H1 (cell line): ENCODE measurements around the gene SOST. TPM values are rescaled to one million over a fixed set of nuclear protein-coding genes. Genes with fewer than 3 reads are reported as not detected.

Experiments
- CTCF ChIA-PET: fragments of 300-600 bp; sonication (Branson Sonifier 250); formaldehyde crosslinking; loops from one replicate; lab custom pipeline; 2021; ENCODE audit not compliant: partially characterized antibody; lab: Charles Lee
- POLR2A ChIA-PET: fragments of 300-600 bp; sonication (Branson Sonifier 250); formaldehyde crosslinking; loops from one replicate; lab custom pipeline; 2021; ENCODE audit warnings: inconsistent platforms; ENCODE audit not compliant: partially characterized antibody; lab: Charles Lee
- DNase-seq, 2 experiments: peaks; one replicate each; pipeline versions ENCODE4 v3.0.0 to v3.0.0-alpha.2; 2010 to 2022; ENCODE audit warnings: low spot score in 2 of 2, low read depth in 1 of 2, mixed read lengths in 1 of 2
- FAIRE-seq: peaks from 2 replicates; lab custom pipeline; 2011; peaks lifted over from hg19 to GRCh38; lab: Jason Lieb, UNC
- H2AFZ ChIP-seq: 2 replicates; pipeline ENCODE4 v1.8.1; 2012; ENCODE audit warnings: low read length, inconsistent platforms
- H2AK5ac ChIP-seq: 2 replicates; pipeline ENCODE4 v1.6.1; 2013; ENCODE audit warnings: low read depth, low read length
- H2BK120ac ChIP-seq: replicated peaks from 2 replicates; pipeline ENCODE3; 2013; ENCODE audit warnings: low read depth, low read length, inconsistent platforms
- H2BK12ac ChIP-seq: 2 replicates; pipeline ENCODE4 v1.6.1; 2013; ENCODE audit warnings: low read depth, low read length
- H2BK15ac ChIP-seq: 2 replicates; pipeline ENCODE4 v1.6.1; 2013; ENCODE audit warnings: low read length
- H2BK20ac ChIP-seq: 2 replicates; pipeline ENCODE4 v1.6.1; 2013; ENCODE audit warnings: low read length
- H2BK5ac ChIP-seq: 2 replicates; pipeline ENCODE4 v1.6.1; 2013; ENCODE audit warnings: low read depth, low read length
- H3K14ac ChIP-seq: 2 replicates; pipeline ENCODE4 v1.6.1; 2013; ENCODE audit warnings: inconsistent platforms; ENCODE audit not compliant: insufficient read length
- H3K18ac ChIP-seq: 2 replicates; pipeline ENCODE4 v1.6.1; 2013; ENCODE audit warnings: low read length; ENCODE audit errors: extremely low read depth
- H3K23ac ChIP-seq: 2 replicates; pipeline ENCODE4 v1.6.1; 2013; ENCODE audit warnings: inconsistent platforms; ENCODE audit not compliant: insufficient read length
- H3K23me2 ChIP-seq: 2 replicates; pipeline ENCODE4 v1.6.1; 2013; ENCODE audit warnings: low read depth, low read length
- H3K27ac ChIP-seq: 2 replicates; pipeline ENCODE4 v1.6.1; 2011; ENCODE audit warnings: low read depth, low read length, inconsistent platforms
- H3K27me3 ChIP-seq, 4 experiments: replicated peaks in 1 of 4; 1 replicate in 1 of 4; 2 replicates in 3 of 4; pipeline versions ENCODE4 v1.6.1 to v1.8.1; 2011 to 2013; ENCODE audit warnings: low read length in 3 of 4, mild to moderate bottlenecking in 3 of 4, inconsistent platforms in 2 of 4, mixed read lengths in 2 of 4, moderate library complexity in 1 of 4; ENCODE audit not compliant: control insufficient read depth in 3 of 4, insufficient read depth in 3 of 4; ENCODE audit errors: extremely low read depth in 1 of 4
- H3K36me3 ChIP-seq, 4 experiments: 2 replicates each; pipeline versions ENCODE4 v1.6.1 to v1.8.1; 2011 to 2013; ENCODE audit warnings: mild to moderate bottlenecking in 4 of 4, low read length in 3 of 4, moderate library complexity in 2 of 4, control low read depth in 1 of 4, inconsistent platforms in 1 of 4; ENCODE audit not compliant: insufficient read depth in 4 of 4, control insufficient read depth in 2 of 4
- H3K4ac ChIP-seq: replicated peaks from 2 replicates; pipeline ENCODE3; 2013; ENCODE audit warnings: low read length, low read depth, mixed read lengths, inconsistent platforms; ENCODE audit not compliant: insufficient read length
- H3K4me1 ChIP-seq, 4 experiments: replicated peaks in 1 of 4; 1 replicate in 1 of 4; 2 replicates in 3 of 4; pipeline versions ENCODE4 v1.6.1 to v1.8.1; 2011 to 2013; ENCODE audit warnings: low read length in 3 of 4, inconsistent platforms in 2 of 4, mixed read lengths in 1 of 4; ENCODE audit not compliant: insufficient read depth in 4 of 4, control insufficient read depth in 3 of 4
- H3K4me2 ChIP-seq, 2 experiments: 2 replicates each; pipeline versions ENCODE4 v1.6.1 to v1.8.1; 2011 to 2013; ENCODE audit warnings: low read depth in 2 of 2, low read length in 2 of 2, control low read depth in 1 of 2, inconsistent platforms in 1 of 2, mild to moderate bottlenecking in 1 of 2; ENCODE audit not compliant: insufficient read depth in 1 of 2
- H3K4me3 ChIP-seq, 4 experiments: fragments of 200-600, 300-600 bp in 1 of 4; sonication (generic), shearing (Covaris generic), sonication (Bioruptor Twin) in 1 of 4; 2 replicates each; pipeline versions ENCODE4 v1.5.1 to v1.8.1; 2011 to 2016; ENCODE audit warnings: low read length in 4 of 4, low read depth in 3 of 4, control low read depth in 2 of 4, inconsistent platforms in 2 of 4, mild to moderate bottlenecking in 2 of 4, mixed read lengths in 1 of 4, moderate library complexity in 1 of 4; ENCODE audit not compliant: insufficient read depth in 2 of 4; ENCODE audit errors: extremely low read depth in 1 of 4
- H3K56ac ChIP-seq: replicated peaks from 2 replicates; pipeline ENCODE3; 2013; ENCODE audit warnings: low read depth, mild to moderate bottlenecking, mixed read lengths, low read length, inconsistent platforms; ENCODE audit not compliant: insufficient read length
- H3K79me1 ChIP-seq: 2 replicates; pipeline ENCODE4 v1.6.1; 2013; ENCODE audit warnings: low read depth, low read length, control low read depth
- H3K79me2 ChIP-seq, 2 experiments: 2 replicates each; pipeline versions ENCODE4 v1.6.1 to v1.8.1; 2012 to 2013; ENCODE audit warnings: low read length in 2 of 2, mild to moderate bottlenecking in 2 of 2, inconsistent platforms in 1 of 2; ENCODE audit not compliant: insufficient read depth in 2 of 2, control insufficient read depth in 1 of 2
- H3K9ac ChIP-seq, 4 experiments: replicated peaks in 1 of 4; 1 replicate in 1 of 4; 2 replicates in 3 of 4; pipeline versions ENCODE4 v1.6.1 to v1.8.1; 2011 to 2013; ENCODE audit warnings: low read depth in 3 of 4, low read length in 3 of 4, control low read depth in 2 of 4, mild to moderate bottlenecking in 2 of 4, moderate library complexity in 2 of 4, inconsistent platforms in 1 of 4; ENCODE audit errors: extremely low read depth in 1 of 4
- H3K9me3 ChIP-seq, 2 experiments: 2 replicates each; pipeline versions ENCODE4 v1.6.1 to v1.8.1; 2012 to 2013; ENCODE audit warnings: mild to moderate bottlenecking in 2 of 2, moderate library complexity in 2 of 2, control low read depth in 1 of 2, inconsistent platforms in 1 of 2, low read depth in 1 of 2, low read length in 1 of 2, mixed read lengths in 1 of 2; ENCODE audit not compliant: insufficient read depth in 2 of 2
- H4K20me1 ChIP-seq, 2 experiments: replicated peaks in 1 of 2; 2 replicates each; pipeline versions ENCODE3 to v1.8.1; 2011 to 2013; ENCODE audit warnings: inconsistent platforms in 2 of 2, low read length in 2 of 2, mild to moderate bottlenecking in 1 of 2; ENCODE audit not compliant: insufficient read depth in 2 of 2, control insufficient read depth in 1 of 2
- H4K5ac ChIP-seq: 2 replicates; pipeline ENCODE4 v1.6.1; 2013; ENCODE audit warnings: low read length, low read depth, mixed read lengths, inconsistent platforms; ENCODE audit not compliant: insufficient read length
- H4K8ac ChIP-seq: 2 replicates; pipeline ENCODE4 v1.8.0; 2013; ENCODE audit warnings: mild to moderate bottlenecking, moderate library complexity, low read length, inconsistent platforms; ENCODE audit not compliant: insufficient read depth; ENCODE audit errors: extremely low read depth
- H4K91ac ChIP-seq: replicated peaks from 2 replicates; pipeline ENCODE3; 2013; ENCODE audit warnings: low read length, mixed read lengths, inconsistent platforms; ENCODE audit not compliant: insufficient read length
- ASH2L ChIP-seq: fragments of 200-600, 300-600 bp; sonication (generic); IDR thresholded peaks from one replicate; pipeline ENCODE4 v1.7.1; 2017; ENCODE audit warnings: low read length
- ATF2 ChIP-seq: IDR thresholded peaks from 2 replicates; pipeline ENCODE4 v1.6.1; 2012; ENCODE audit warnings: low read length, inconsistent platforms
- BACH1 ChIP-seq: IDR thresholded peaks from 2 replicates; pipeline ENCODE4 v1.6.1; 2012; ENCODE audit warnings: low read length, improper control_type of control experiment
- BRCA1 ChIP-seq: IDR thresholded peaks from 2 replicates; pipeline ENCODE4 v1.6.1; 2012; ENCODE audit warnings: low read depth, low read length, improper control_type of control experiment
- HDAC6 ChIP-seq: IDR thresholded peaks from one replicate; pipeline ENCODE4 v1.7.1; 2012; ENCODE audit warnings: low read depth, mild to moderate bottlenecking, inconsistent platforms, low read length, moderate library complexity
- JUND ChIP-seq: IDR thresholded peaks from 2 replicates; pipeline ENCODE4 v1.6.1; 2011; ENCODE audit warnings: mild to moderate bottlenecking, improper control_type of control experiment, low read length
- KDM1A ChIP-seq: fragments of 200-600, 300-600 bp; sonication (generic); IDR thresholded peaks from 2 replicates; pipeline ENCODE4 v1.7.1; 2016; ENCODE audit warnings: mild to moderate bottlenecking, low read length, borderline replicate concordance
- MAFK ChIP-seq: IDR thresholded peaks from 2 replicates; pipeline ENCODE4 v1.6.1; 2012; ENCODE audit warnings: low read depth, mild to moderate bottlenecking, improper control_type of control experiment, low read length
- POU5F1 ChIP-seq: IDR thresholded peaks from 2 replicates; pipeline ENCODE4 v1.6.1; 2011; ENCODE audit warnings: low read depth, mild to moderate bottlenecking, low read length, moderate library complexity
- RAD21 ChIP-seq, 2 experiments: IDR thresholded peaks in 1 of 2; conservative IDR thresholded peaks in 1 of 2; 2 replicates each; pipeline ENCODE4 v1.6.1; 2011; ENCODE audit warnings: low read depth in 2 of 2, low read length in 2 of 2, improper control_type of control experiment in 1 of 2, inconsistent platforms in 1 of 2, mild to moderate bottlenecking in 1 of 2, moderate library complexity in 1 of 2
- SUZ12 ChIP-seq: fragments of 200-600 bp; sonication (generic); IDR thresholded peaks from 2 replicates; pipeline ENCODE4 v1.6.1; 2012; ENCODE audit warnings: mild to moderate bottlenecking, inconsistent platforms, low read length, moderate library complexity, mixed read lengths
- WGBS, 2 experiments: shearing (Covaris generic) in 1 of 2; methylation state at CpG; one replicate each; pipeline versions ENCODE4 v1.1.6 to v1.1.7; 2013 to 2015; ENCODE audit warnings: low lambda C conversion rate in 2 of 2, mixed read lengths in 2 of 2, inconsistent platforms in 1 of 2, low coverage in 1 of 2, missing lambda C conversion rate in 1 of 2; ENCODE audit not compliant: insufficient replicate concordance in 2 of 2, insufficient coverage in 1 of 2, insufficient read length in 1 of 2; ENCODE audit errors: extremely low coverage in 1 of 2, missing lambda C conversion rate in 1 of 2; 5-methylcytosine and 5-hydroxymethylcytosine counted together
- polyA plus RNA-seq, 7 experiments: library from polyadenylated mRNA; depleted of rRNA in 3 of 7; stranded (reverse) in 5 of 7; unstranded in 2 of 7; fragments of >200 nt in 5 of 7; fragments of 200-250 nt in 2 of 7; gene quantifications; 1 replicate in 5 of 7; 2 replicates in 1 of 7; 4 replicates in 1 of 7; pipeline versions ENCODE4 v1.2.1 to v1.2.3, GENCODE V29; 2011 to 2013; ENCODE audit warnings: missing spikeins in 2 of 7, mixed read lengths in 2 of 7
- total RNA-seq: library from RNA; stranded (reverse); fragmentation: NEBNext Ultra II Directional; extraction: Animal tissue kit (Norgen Biotek cat#: 25700); gene quantifications from 2 replicates; pipeline ENCODE4 v1.2.1, GENCODE V29; 2021

The SOST gene
- total and polyA plus RNA-seq, 2 of the 8 experiments (the other 6 are each of a cell fraction or from before 2014, with no cell fraction given), result 0.08 TPM; not detected in 1

DNA sequence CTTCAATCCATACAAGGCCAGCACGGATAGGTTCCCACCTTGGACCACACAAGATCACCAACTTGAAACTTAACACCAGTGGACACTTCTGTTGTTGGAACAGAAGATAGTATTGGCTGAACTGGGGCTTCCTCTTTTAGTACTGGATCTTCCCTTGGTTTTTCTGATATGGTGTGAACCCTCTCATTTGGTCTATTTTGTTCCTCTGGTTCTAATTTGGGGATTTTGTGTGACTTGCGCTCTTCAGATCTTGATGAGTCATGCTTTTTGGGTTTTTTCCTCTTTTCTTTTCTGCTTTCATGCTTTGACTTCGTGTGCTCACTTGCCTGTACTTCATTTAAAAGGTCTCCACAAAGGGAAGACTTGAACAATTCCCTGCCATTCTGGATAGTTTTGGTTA is 39.0 kb downstream of the SOST start:
- H3K4me3 ChIP-seq, result no peak overlapping the region
- no peak overlapping the region for H2BK120ac ChIP-seq
- no peak overlapping the region for H4K5ac ChIP-seq
- peaks cover 5% of the 10 kb centered on the region; the same call in 1 of the 2 replicates for H3K23me2 ChIP-seq
- FAIRE-seq (no peak), DNase-seq (no peak)
- H3K4ac ChIP-seq, result no peak overlapping the region
- no peak overlapping the region for H3K9ac ChIP-seq
- 84% methylated on average over 3 of the region's 3 CpGs; no CpG with 5 or more reads in 1 of the 2 experiments for WGBS, 2 experiments
- H3K36me3 ChIP-seq, result no peaks in the 10 kb centered on the region
- no peaks in the 10 kb centered on the region for H3K79me1 ChIP-seq
- peaks cover 0 to 3% (median 1%) of the 10 kb centered on the region in 4 experiments; a peak in 3 of 7 replicates for H3K4me1 ChIP-seq
- no peak overlapping the region for H4K91ac ChIP-seq
- H2BK20ac ChIP-seq, result no peak overlapping the region
- ChIA-PET POLR2A (no interaction called here), CTCF (interaction anchor here (0.6 to 1.1 kb wide), 2 partner anchors 41 to 48 kb away, joined by 3 read pairs; no protein-coding TSS in a partner anchor)
- H2BK12ac ChIP-seq, result no peak overlapping the region
- H3K79me2 ChIP-seq, result no peaks in the 10 kb centered on the region
- H3K27ac ChIP-seq, result no peak overlapping the region
- H3K23ac ChIP-seq, result no peak overlapping the region
- no peaks in the 10 kb centered on the region for H3K9me3 ChIP-seq
- H3K56ac ChIP-seq, result no peak overlapping the region
- no peak overlapping the region for H2AK5ac ChIP-seq
- H3K27me3 ChIP-seq, result peaks cover 4 to 9% (median 6%) of the 10 kb centered on the region in 4 experiments; a peak in 6 of 7 replicates
- H2BK15ac ChIP-seq, result peak overlapping the region; percentile 72; the same call in 1 of the 2 replicates
- H2BK5ac ChIP-seq, result no peak overlapping the region
- no peaks in the 10 kb centered on the region for H4K20me1 ChIP-seq
- H2AFZ ChIP-seq, result no peak overlapping the region
- H3K4me2 ChIP-seq, result peak overlapping the region in 1 of 2 experiments; percentile 60; a peak in 1 of 4 replicates
- H4K8ac ChIP-seq, result no peak overlapping the region
- TF ChIP-seq BACH1 (peak; percentile 67), ASH2L (no peak), HDAC6 (no peak), BRCA1 (no peak), RAD21 (IDR thresholded peaks at IDR 0.05 in 1 of 2, conservative IDR thresholded peaks at IDR 0.05 in 1 of 2; ENCODE audit: low read depth in 2 of 2, low read length in 2 of 2) (no peak), ATF2 (no peak), KDM1A (no peak), SUZ12 (no peak), POU5F1 (no peak), JUND (no peak), MAFK (0 out of 2 replicates have a peak, but pooled peaks have one; percentile 25)
- no peak overlapping the region for H3K18ac ChIP-seq
- no peak overlapping the region for H3K14ac ChIP-seq
